Measurements from ENCODE around the gene PKMYT1. TPM values are rescaled to one million over a fixed set of nuclear protein-coding genes. Genes with fewer than 3 reads are reported as not detected.
A peak's percentile ranks its signal among the peaks of the same experiment; 100 is the strongest.
"Not testable (repeated sequence)": the region's sequence is repeated elsewhere in the genome, so short reads cannot be mapped to it uniquely, and the experiment has no call there.

PKMYT1 gene
- total RNA-seq, 6 experiments from 2014 or later, result 0.68 to 6.5 (median 1.7) TPM

GRCh38 chr16:2929693-2930092, 50.6 kb downstream of the PKMYT1 start:
- H3K36me3 ChIP-seq, result peaks cover 0 to 25% (median 3%) of the 10 kb centered on the region in 4 donors
- no peaks in the 10 kb centered on the region for H3K27me3 ChIP-seq
- no peak for ATAC-seq
- H3K9me3 ChIP-seq, result no peaks in the 10 kb centered on the region
- DNase-seq, result no peak
- H3K4me3 ChIP-seq, result no peak overlapping the region
- TF ChIP-seq POLR2A (IDR thresholded peaks at IDR 0.05) (no peak), CTCF (IDR thresholded peaks at IDR 0.05) (no peak)
- WGBS (ENCODE audit: insufficient coverage, low coverage, low lambda C conversion rate, missing lambda C conversion rate), result no CpG with 5 or more reads among the region's 14 CpGs
- H3K4me1 ChIP-seq, result peaks cover 0 to 7% (median 0%) of the 10 kb centered on the region in 4 donors
- H3K27ac ChIP-seq, result no peak overlapping the region
- intact Hi-C loops (cut with DNase I), result no loop called here

GRCh38 chr16:2928796-2929195, 51.5 kb downstream of the PKMYT1 start:
- no peak for DNase-seq

GRCh38 chr16:2928151-2928550, 52.1 kb downstream of the PKMYT1 start:
- H3K36me3 ChIP-seq, result peaks cover 0 to 17% (median 2%) of the 10 kb centered on the region in 4 donors
- H3K9me3 ChIP-seq; H3K27ac ChIP-seq; intact Hi-C loops (cut with DNase I); H3K4me1 ChIP-seq; H3K4me3 ChIP-seq; DNase-seq; H3K27me3 ChIP-seq; ATAC-seq: not testable (repeated sequence)
- 90% methylated on average over 3 of the region's 4 CpGs for WGBS (ENCODE audit: insufficient coverage, low coverage, low lambda C conversion rate, missing lambda C conversion rate)

More at GRCh38 chr16:2928796-2929195, 51.5 kb downstream of the PKMYT1 start:
- Histone ChIP-seq H3K9me3 (no peaks in the 10 kb centered on the region), H3K27me3 (no peaks in the 10 kb centered on the region), H3K36me3 (peaks cover 0 to 17% (median 2%) of the 10 kb centered on the region in 4 donors), H3K4me3 (no peak overlapping the region), H3K4me1 (peaks cover 0 to 7% (median 0%) of the 10 kb centered on the region in 4 donors), H3K27ac (no peak overlapping the region)
- ATAC-seq, result no peak
- 66% methylated on average over 5 of the region's 11 CpGs for WGBS (ENCODE audit: insufficient coverage, low coverage, low lambda C conversion rate, missing lambda C conversion rate)
- intact Hi-C loops (cut with DNase I), result no loop called here
- TF ChIP-seq CTCF (IDR thresholded peaks at IDR 0.05) (no peak), POLR2A (IDR thresholded peaks at IDR 0.05) (no peak)

- H3K4me3 ChIP-seq, result no peak overlapping the region
- no peak overlapping the region for H3K27ac ChIP-seq
- ATAC-seq (peak; percentile 92 to 100 (median 98)), DNase-seq (peak; percentile 79 to 81 (median 80))
- H3K9me3 ChIP-seq, result no peaks in the 10 kb centered on the region
- 9% methylated on average over 16 of the region's 19 CpGs for WGBS (ENCODE audit: insufficient coverage, low coverage, low lambda C conversion rate, missing lambda C conversion rate)
- intact Hi-C loops (cut with DNase I), result no loop called here
- TF ChIP-seq POLR2A (IDR thresholded peaks at IDR 0.05) (no peak), CTCF (IDR thresholded peaks at IDR 0.05) (peak; percentile 93 to 98 (median 98))
- H3K36me3 ChIP-seq, result peaks cover 0 to 17% (median 2%) of the 10 kb centered on the region in 4 donors
- H3K27me3 ChIP-seq, result no peaks in the 10 kb centered on the region
- peaks cover 0 to 7% (median 0%) of the 10 kb centered on the region in 4 donors for H3K4me1 ChIP-seq
These were observed 53.1 kb downstream of the PKMYT1 start for GRCh38 chr16:2927010-2927646.

- peaks cover 0 to 7% (median 0%) of the 10 kb centered on the region in 4 donors for H3K4me1 ChIP-seq
- 70% methylated on average over 5 of the region's 5 CpGs for WGBS (ENCODE audit: insufficient coverage, low coverage, low lambda C conversion rate, missing lambda C conversion rate)
These were observed 53.6 kb downstream of the PKMYT1 start for GRCh38 chr16:2926650-2926999.

More at GRCh38 chr16:2926650-2926999, 53.6 kb downstream of the PKMYT1 start:
- Histone ChIP-seq H3K27me3 (no peaks in the 10 kb centered on the region), H3K4me3 (no peak overlapping the region), H3K27ac (no peak overlapping the region), H3K9me3 (no peaks in the 10 kb centered on the region), H3K36me3 (peaks cover 0 to 17% (median 2%) of the 10 kb centered on the region in 4 donors)
- no peak for ATAC-seq
- intact Hi-C loops (cut with DNase I), result no loop called here
- TF ChIP-seq CTCF (IDR thresholded peaks at IDR 0.05), result no peak
- no peak for TF ChIP-seq POLR2A (IDR thresholded peaks at IDR 0.05)
- no peak for DNase-seq

Data from right lobe of liver (tissue), 6 donors.